Upper lobe of left lung (tissue), 6 donors: ENCODE results near the gene SPAG16. TPM values are rescaled to one million over a fixed set of nuclear protein-coding genes. Genes with fewer than 3 reads are reported as not detected.

Experiments
- ATAC-seq, 2 donors: fragments of 200-7000 bp; cut with Tn5 transposase; one replicate each; pipeline ENCODE4 v1.9.1; 2022; ENCODE audit warnings: mild to moderate bottlenecking in 2 of 2, moderate library complexity in 2 of 2; ENCODE audit not compliant: low FRiP score in 2 of 2
- DNase-seq, 2 donors: peaks; one replicate each; pipeline ENCODE4 v3.0.0-alpha.2; 2019 to 2020
- H3K27ac ChIP-seq, 4 donors: fragments of 200-600 bp; sonication (generic); one replicate each; pipeline ENCODE4 v1.5.1; 2016 to 2019
- H3K27me3 ChIP-seq, 4 donors: fragments of 200-600 bp; sonication (generic); one replicate each; pipeline ENCODE4 v1.5.1; 2017 to 2019
- H3K36me3 ChIP-seq, 4 donors: fragments of 200-600 bp; sonication (generic); one replicate each; pipeline ENCODE4 v1.5.1; 2016 to 2019
- H3K4me1 ChIP-seq, 4 donors: fragments of 200-600 bp; sonication (generic); one replicate each; pipeline ENCODE4 v1.5.1; 2018 to 2019
- H3K4me3 ChIP-seq, 4 donors: fragments of 200-600 bp; sonication (generic); one replicate each; pipeline ENCODE4 v1.5.1; 2017 to 2019; ENCODE audit warnings: mild to moderate bottlenecking in 2 of 4, moderate library complexity in 1 of 4
- H3K9me3 ChIP-seq, 4 donors: fragments of 200-600 bp; sonication (generic); one replicate each; pipeline ENCODE4 v1.5.1; 2018 to 2019
- CTCF ChIP-seq, 6 experiments: fragments of 450-650 bp in 4 of 6; fragments of 200-600 bp in 2 of 6; sonication (generic) in 2 of 6; IDR thresholded peaks; one replicate each; pipeline ENCODE4 v1.5.1; 2016 to 2019; ENCODE audit warnings: antibody characterized with exemption in 6 of 6
- EP300 ChIP-seq, 4 donors: sonication (generic); formaldehyde crosslinking; IDR thresholded peaks; one replicate each; pipeline ENCODE4 v1.5.1; 2017; ENCODE audit warnings: antibody characterized with exemption in 4 of 4, control low read depth in 2 of 4
- POLR2A ChIP-seq, 4 donors: fragments of 450-650 bp; IDR thresholded peaks; one replicate each; pipeline ENCODE4 v1.5.1; 2016 to 2017; ENCODE audit warnings: antibody characterized with exemption in 4 of 4, mild to moderate bottlenecking in 2 of 4
- POLR2AphosphoS5 ChIP-seq, 2 donors: sonication (generic); formaldehyde crosslinking; IDR thresholded peaks; one replicate each; pipeline ENCODE4 v1.5.1; 2017; ENCODE audit warnings: antibody characterized with exemption in 2 of 2
- WGBS, 2 donors: methylation state at CpG; one replicate each; pipeline ENCODE4 v1.1.5; 2017 to 2018; 5-methylcytosine and 5-hydroxymethylcytosine counted together
- total RNA-seq, 6 donors: library from RNA; depleted of rRNA in 4 of 6; stranded (reverse); fragments of >200 nt in 4 of 6; gene quantifications; one replicate each; pipeline versions ENCODE4 v1.1.0 to v1.2.1, GENCODE V29; 2016 to 2021
- donor health status: DM: no; HTN: no; CAD: no; lungs with moderate emphysema.
- donor health status: DM: no; HTN: yes; CAD: no; lungs with severe emphysema.

SPAG16 gene
- total RNA-seq, 6 donors from 2014 or later = 9.7 to 65.0 (median 12.9) TPM

- no peaks in the 10 kb centered on the region for H3K4me1 ChIP-seq
- DNase-seq = no peak
- no peaks in the 10 kb centered on the region for H3K27me3 ChIP-seq
- no peak overlapping the region for H3K27ac ChIP-seq
- TF ChIP-seq POLR2A (IDR thresholded peaks at IDR 0.05) (no peak), POLR2AphosphoS5 (IDR thresholded peaks at IDR 0.05) (no peak), EP300 (IDR thresholded peaks at IDR 0.05) (no peak), CTCF (IDR thresholded peaks at IDR 0.05) (no peak)
- H3K4me3 ChIP-seq = no peak overlapping the region
- H3K36me3 ChIP-seq = no peaks in the 10 kb centered on the region
- 76 to 83% methylated on average over 4 of the region's 4 CpGs for WGBS, 2 donors
- no peaks in the 10 kb centered on the region for H3K9me3 ChIP-seq
- ATAC-seq = no peak
Observed at GRCh38 chr2:213247566-213247965, 36.7 kb upstream of the SPAG16 start.

- peak in 1 of 2 donors; percentile 37 for ATAC-seq
- H3K27ac ChIP-seq = no peak overlapping the region
- no peaks in the 10 kb centered on the region for H3K36me3 ChIP-seq
- no peaks in the 10 kb centered on the region for H3K9me3 ChIP-seq
- TF ChIP-seq CTCF (IDR thresholded peaks at IDR 0.05) (no peak), POLR2A (IDR thresholded peaks at IDR 0.05) (no peak), POLR2AphosphoS5 (IDR thresholded peaks at IDR 0.05) (no peak)
- WGBS, 2 donors = 58 to 89% methylated on average over 4 of the region's 4 CpGs
- no peak overlapping the region for H3K4me3 ChIP-seq
- no peaks in the 10 kb centered on the region for H3K27me3 ChIP-seq
- peak in 1 of 2 donors; percentile 35 for DNase-seq
- H3K4me1 ChIP-seq = no peaks in the 10 kb centered on the region
Observed at GRCh38 chr2:213248637-213249036, 35.6 kb upstream of the SPAG16 start.

GRCh38 chr2:213249502-213249901 lies 34.8 kb upstream of the SPAG16 start:
- Histone ChIP-seq H3K27me3 (no peaks in the 10 kb centered on the region), H3K36me3 (no peaks in the 10 kb centered on the region), H3K4me1 (no peaks in the 10 kb centered on the region), H3K9me3 (no peaks in the 10 kb centered on the region), H3K4me3 (no peak overlapping the region), H3K27ac (no peak overlapping the region)
- DNase-seq = no peak
- WGBS, 2 donors = 83 to 88% methylated on average over 6 of the region's 6 CpGs
- TF ChIP-seq POLR2AphosphoS5 (IDR thresholded peaks at IDR 0.05) (no peak), POLR2A (IDR thresholded peaks at IDR 0.05) (no peak), CTCF (IDR thresholded peaks at IDR 0.05) (no peak), EP300 (IDR thresholded peaks at IDR 0.05) (no peak)
- no peak for ATAC-seq

- H3K36me3 ChIP-seq = no peaks in the 10 kb centered on the region
- ATAC-seq (peak in 1 of 2 donors; percentile 86), DNase-seq (no peak)
- H3K9me3 ChIP-seq = no peaks in the 10 kb centered on the region
- no peak overlapping the region for H3K4me3 ChIP-seq
- no peak overlapping the region for H3K27ac ChIP-seq
- 29 to 30% methylated on average over 3 of the region's 3 CpGs for WGBS, 2 donors
- no peaks in the 10 kb centered on the region for H3K27me3 ChIP-seq
- TF ChIP-seq POLR2A (IDR thresholded peaks at IDR 0.05) = no peak
- no peak for TF ChIP-seq POLR2AphosphoS5 (IDR thresholded peaks at IDR 0.05)
- TF ChIP-seq CTCF (IDR thresholded peaks at IDR 0.05) = peak in 5 of 6 experiments; percentile 24 to 63 (median 51)
- TF ChIP-seq EP300 (IDR thresholded peaks at IDR 0.05) = no peak
- H3K4me1 ChIP-seq = no peaks in the 10 kb centered on the region
Observed at GRCh38 chr2:213251618-213252017, 32.6 kb upstream of the SPAG16 start.

GRCh38 chr2:213252206-213252605 lies 32.1 kb upstream of the SPAG16 start:
- WGBS, 2 donors = 48 to 76% methylated on average over 1 of the region's 1 CpG

More at GRCh38 chr2:213252206-213252605, 32.1 kb upstream of the SPAG16 start:
- Histone ChIP-seq H3K9me3 (no peaks in the 10 kb centered on the region), H3K4me1 (no peaks in the 10 kb centered on the region), H3K36me3 (no peaks in the 10 kb centered on the region), H3K27me3 (no peaks in the 10 kb centered on the region), H3K27ac (no peak overlapping the region), H3K4me3 (no peak overlapping the region)
- TF ChIP-seq CTCF (IDR thresholded peaks at IDR 0.05) (no peak), POLR2AphosphoS5 (IDR thresholded peaks at IDR 0.05) (no peak), EP300 (IDR thresholded peaks at IDR 0.05) (no peak)
- DNase-seq (no peak), ATAC-seq (no peak)
